Measurements from ENCODE around the gene CBARP. TPM values are rescaled to one million over a fixed set of nuclear protein-coding genes. Genes with fewer than 3 reads are reported as not detected.

The CBARP gene
- total and polyA plus RNA-seq, 9 of the 15 experiments (the other 6 are each of a cell fraction or from before 2014, with no cell fraction given), result 0.03 to 8.9 (median 1.2) TPM; not detected in 1

DNA sequence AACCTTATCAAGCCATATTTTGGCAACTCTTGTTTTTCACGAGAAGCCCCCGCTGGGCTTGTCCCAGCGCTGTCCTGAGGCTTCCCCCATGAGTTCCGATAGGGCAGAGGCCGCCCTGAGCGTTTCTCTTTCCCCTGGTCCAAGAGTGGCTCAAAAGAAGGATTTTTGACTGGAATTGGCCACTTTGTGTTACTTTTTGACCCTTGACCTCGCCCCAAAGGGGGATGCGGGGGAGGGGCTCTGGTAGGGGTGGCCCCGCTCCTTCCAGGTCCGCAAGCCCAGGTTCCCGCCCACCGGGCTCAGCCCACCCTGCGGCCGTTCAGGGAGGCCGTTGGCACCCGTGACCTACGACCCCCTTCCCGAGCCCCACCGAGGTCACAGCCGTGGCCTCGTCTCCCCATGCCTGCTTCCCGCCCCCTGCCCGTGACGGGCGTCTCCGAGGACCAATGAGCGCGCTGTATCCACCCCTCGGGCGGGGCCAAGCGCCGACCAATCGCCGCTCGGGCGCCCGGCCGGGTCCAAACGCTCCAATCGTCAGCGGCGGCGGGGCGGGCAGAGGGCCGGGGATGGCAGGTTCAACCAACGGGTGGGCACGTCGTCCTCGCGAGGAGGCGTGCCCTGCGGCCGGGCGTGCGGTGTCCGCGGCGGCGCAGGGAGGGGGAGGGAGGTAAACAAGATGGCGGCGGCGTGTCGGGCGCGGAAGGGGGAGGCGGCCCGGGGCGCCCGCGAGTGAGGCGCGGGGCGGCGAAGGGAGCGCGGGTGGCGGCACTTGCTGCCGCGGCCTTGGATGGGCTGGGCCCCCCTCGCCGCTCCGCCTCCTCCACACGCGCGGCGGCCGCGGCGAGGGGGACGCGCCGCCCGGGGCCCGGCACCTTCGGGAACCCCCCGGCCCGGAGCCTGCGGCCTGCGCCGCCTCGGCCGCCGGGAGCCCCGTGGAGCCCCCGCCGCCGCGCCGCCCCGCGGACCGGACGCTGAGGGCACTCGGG lies 32.4 kb downstream of the CBARP start, which contains the start of gene STK11 (continued):
- TF ChIP-seq, protein P1, sequence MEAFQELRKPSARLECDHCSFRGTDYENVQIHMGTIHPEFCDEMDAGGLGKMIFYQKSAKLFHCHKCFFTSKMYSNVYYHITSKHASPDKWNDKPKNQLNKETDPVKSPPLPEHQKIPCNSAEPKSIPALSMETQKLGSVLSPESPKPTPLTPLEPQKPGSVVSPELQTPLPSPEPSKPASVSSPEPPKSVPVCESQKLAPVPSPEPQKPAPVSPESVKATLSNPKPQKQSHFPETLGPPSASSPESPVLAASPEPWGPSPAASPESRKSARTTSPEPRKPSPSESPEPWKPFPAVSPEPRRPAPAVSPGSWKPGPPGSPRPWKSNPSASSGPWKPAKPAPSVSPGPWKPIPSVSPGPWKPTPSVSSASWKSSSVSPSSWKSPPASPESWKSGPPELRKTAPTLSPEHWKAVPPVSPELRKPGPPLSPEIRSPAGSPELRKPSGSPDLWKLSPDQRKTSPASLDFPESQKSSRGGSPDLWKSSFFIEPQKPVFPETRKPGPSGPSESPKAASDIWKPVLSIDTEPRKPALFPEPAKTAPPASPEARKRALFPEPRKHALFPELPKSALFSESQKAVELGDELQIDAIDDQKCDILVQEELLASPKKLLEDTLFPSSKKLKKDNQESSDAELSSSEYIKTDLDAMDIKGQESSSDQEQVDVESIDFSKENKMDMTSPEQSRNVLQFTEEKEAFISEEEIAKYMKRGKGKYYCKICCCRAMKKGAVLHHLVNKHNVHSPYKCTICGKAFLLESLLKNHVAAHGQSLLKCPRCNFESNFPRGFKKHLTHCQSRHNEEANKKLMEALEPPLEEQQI (IDR thresholded peaks at IDR 0.05), result no peak
- peak; percentile 65; the same call in 1 of the 2 replicates for TF ChIP-seq NFRKB (IDR thresholded peaks at IDR 0.05; ENCODE audit: low read depth)
- TF ChIP-seq ZNF134 (CRISPR knock-in tag; conservative IDR thresholded peaks at IDR 0.05), result no peak
- TF ChIP-seq, protein P2, sequence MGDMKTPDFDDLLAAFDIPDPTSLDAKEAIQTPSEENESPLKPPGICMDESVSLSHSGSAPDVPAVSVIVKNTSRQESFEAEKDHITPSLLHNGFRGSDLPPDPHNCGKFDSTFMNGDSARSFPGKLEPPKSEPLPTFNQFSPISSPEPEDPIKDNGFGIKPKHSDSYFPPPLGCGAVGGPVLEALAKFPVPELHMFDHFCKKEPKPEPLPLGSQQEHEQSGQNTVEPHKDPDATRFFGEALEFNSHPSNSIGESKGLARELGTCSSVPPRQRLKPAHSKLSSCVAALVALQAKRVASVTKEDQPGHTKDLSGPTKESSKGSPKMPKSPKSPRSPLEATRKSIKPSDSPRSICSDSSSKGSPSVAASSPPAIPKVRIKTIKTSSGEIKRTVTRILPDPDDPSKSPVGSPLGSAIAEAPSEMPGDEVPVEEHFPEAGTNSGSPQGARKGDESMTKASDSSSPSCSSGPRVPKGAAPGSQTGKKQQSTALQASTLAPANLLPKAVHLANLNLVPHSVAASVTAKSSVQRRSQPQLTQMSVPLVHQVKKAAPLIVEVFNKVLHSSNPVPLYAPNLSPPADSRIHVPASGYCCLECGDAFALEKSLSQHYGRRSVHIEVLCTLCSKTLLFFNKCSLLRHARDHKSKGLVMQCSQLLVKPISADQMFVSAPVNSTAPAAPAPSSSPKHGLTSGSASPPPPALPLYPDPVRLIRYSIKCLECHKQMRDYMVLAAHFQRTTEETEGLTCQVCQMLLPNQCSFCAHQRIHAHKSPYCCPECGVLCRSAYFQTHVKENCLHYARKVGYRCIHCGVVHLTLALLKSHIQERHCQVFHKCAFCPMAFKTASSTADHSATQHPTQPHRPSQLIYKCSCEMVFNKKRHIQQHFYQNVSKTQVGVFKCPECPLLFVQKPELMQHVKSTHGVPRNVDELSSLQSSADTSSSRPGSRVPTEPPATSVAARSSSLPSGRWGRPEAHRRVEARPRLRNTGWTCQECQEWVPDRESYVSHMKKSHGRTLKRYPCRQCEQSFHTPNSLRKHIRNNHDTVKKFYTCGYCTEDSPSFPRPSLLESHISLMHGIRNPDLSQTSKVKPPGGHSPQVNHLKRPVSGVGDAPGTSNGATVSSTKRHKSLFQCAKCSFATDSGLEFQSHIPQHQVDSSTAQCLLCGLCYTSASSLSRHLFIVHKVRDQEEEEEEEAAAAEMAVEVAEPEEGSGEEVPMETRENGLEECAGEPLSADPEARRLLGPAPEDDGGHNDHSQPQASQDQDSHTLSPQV (IDR thresholded peaks at IDR 0.05), result peak; percentile 69
- peak; percentile 94 for TF ChIP-seq FOS (IDR thresholded peaks at IDR 0.05; ENCODE audit: extremely low read depth, insufficient read length)
- peak; percentile 84 for TF ChIP-seq CHD2 (IDR thresholded peaks at IDR 0.05; ENCODE audit: low read depth, low read length)
- TF ChIP-seq, protein P3, sequence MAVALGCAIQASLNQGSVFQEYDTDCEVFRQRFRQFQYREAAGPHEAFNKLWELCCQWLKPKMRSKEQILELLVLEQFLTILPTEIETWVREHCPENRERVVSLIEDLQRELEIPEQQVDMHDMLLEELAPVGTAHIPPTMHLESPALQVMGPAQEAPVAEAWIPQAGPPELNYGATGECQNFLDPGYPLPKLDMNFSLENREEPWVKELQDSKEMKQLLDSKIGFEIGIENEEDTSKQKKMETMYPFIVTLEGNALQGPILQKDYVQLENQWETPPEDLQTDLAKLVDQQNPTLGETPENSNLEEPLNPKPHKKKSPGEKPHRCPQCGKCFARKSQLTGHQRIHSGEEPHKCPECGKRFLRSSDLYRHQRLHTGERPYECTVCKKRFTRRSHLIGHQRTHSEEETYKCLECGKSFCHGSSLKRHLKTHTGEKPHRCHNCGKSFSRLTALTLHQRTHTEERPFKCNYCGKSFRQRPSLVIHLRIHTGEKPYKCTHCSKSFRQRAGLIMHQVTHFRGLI (CRISPR knock-in tag; IDR thresholded peaks at IDR 0.05), result peak; percentile 39; the same call in 1 of the 2 replicates
- TF ChIP-seq, protein P4, sequence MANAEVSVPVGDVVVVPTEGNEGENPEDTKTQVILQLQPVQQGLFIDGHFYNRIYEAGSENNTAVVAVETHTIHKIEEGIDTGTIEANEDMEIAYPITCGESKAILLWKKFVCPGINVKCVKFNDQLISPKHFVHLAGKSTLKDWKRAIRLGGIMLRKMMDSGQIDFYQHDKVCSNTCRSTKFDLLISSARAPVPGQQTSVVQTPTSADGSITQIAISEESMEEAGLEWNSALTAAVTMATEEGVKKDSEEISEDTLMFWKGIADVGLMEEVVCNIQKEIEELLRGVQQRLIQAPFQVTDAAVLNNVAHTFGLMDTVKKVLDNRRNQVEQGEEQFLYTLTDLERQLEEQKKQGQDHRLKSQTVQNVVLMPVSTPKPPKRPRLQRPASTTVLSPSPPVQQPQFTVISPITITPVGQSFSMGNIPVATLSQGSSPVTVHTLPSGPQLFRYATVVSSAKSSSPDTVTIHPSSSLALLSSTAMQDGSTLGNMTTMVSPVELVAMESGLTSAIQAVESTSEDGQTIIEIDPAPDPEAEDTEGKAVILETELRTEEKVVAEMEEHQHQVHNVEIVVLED (CRISPR knock-in tag; IDR thresholded peaks at IDR 0.05), result peak; percentile 96
- peak; percentile 62; the same call in 1 of the 2 replicates for TF ChIP-seq CREM (IDR thresholded peaks at IDR 0.05; ENCODE audit: low read depth)
- TF ChIP-seq NR2F6 (CRISPR knock-in tag; IDR thresholded peaks at IDR 0.05), result no peak
- peak; percentile 76 to 85 for TF ChIP-seq FOXK2 (conservative IDR thresholded peaks at IDR 0.05 in 1 of 2, IDR thresholded peaks at IDR 0.05 in 1 of 2; ENCODE audit: low read depth in 2 of 2)
- TF ChIP-seq, protein P5, sequence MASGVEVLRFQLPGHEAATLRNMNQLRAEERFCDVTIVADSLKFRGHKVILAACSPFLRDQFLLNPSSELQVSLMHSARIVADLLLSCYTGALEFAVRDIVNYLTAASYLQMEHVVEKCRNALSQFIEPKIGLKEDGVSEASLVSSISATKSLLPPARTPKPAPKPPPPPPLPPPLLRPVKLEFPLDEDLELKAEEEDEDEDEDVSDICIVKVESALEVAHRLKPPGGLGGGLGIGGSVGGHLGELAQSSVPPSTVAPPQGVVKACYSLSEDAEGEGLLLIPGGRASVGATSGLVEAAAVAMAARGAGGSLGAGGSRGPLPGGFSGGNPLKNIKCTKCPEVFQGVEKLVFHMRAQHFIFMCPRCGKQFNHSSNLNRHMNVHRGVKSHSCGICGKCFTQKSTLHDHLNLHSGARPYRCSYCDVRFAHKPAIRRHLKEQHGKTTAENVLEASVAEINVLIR (CRISPR knock-in tag; IDR thresholded peaks at IDR 0.05), result no peak

All from K562 (cell line).